HepG2 (cell line): ENCODE measurements around the gene PHF13. TPM values are rescaled to one million over a fixed set of nuclear protein-coding genes. Genes with fewer than 3 reads are reported as not detected.
A peak's percentile ranks its signal among the peaks of the same experiment; 100 is the strongest.

ENCODE experiments used
- ATF4 ChIP-seq, 2 experiments: fragments of 450-650 bp in 1 of 2; sonication (generic) in 1 of 2; formaldehyde crosslinking; IDR thresholded peaks; 2 replicates each; pipeline versions ENCODE4 v1.5.0 to v1.8.0; 2020 to 2022; ENCODE audit warnings: mild to moderate bottlenecking in 1 of 2, missing genetic modification reagents in 1 of 2
- HNRNPLL ChIP-seq: fragments of 200-400 bp; formaldehyde crosslinking; IDR thresholded peaks from 2 replicates; pipeline ENCODE4 v1.6.1; 2017; ENCODE audit warnings: mild to moderate bottlenecking, low read depth, low read length; ENCODE audit not compliant: poor library complexity, severe bottlenecking
- RAD21 ChIP-seq: fragments of 450-650 bp; formaldehyde crosslinking; IDR thresholded peaks from 2 replicates; pipeline ENCODE4 v1.5.0; 2020; ENCODE audit warnings: mild to moderate bottlenecking
- SAP130 ChIP-seq: IDR thresholded peaks from 2 replicates; pipeline ENCODE4 v1.6.1; 2016; ENCODE audit warnings: low read depth
- ZBTB20 ChIP-seq: sonication (generic); formaldehyde crosslinking; IDR thresholded peaks from 2 replicates; pipeline ENCODE4 v1.8.1; 2023; ENCODE audit warnings: missing genetic modification reagents, low read depth, mild to moderate bottlenecking, borderline replicate concordance
- ZNF12 ChIP-seq: sonication (generic); formaldehyde crosslinking; IDR thresholded peaks from 2 replicates; pipeline ENCODE4 v1.5.0; 2020; ENCODE audit warnings: missing genetic modification reagents
- ZNF770 ChIP-seq: sonication (generic); formaldehyde crosslinking; IDR thresholded peaks from 2 replicates; pipeline ENCODE4 v1.5.0; 2020; ENCODE audit warnings: mild to moderate bottlenecking, missing genetic modification reagents
- polyA plus RNA-seq, 8 experiments: library from polyadenylated mRNA; depleted of rRNA in 3 of 8; stranded (reverse) in 7 of 8; unstranded in 1 of 8; fragments of >200 nt; fragmentation: Illumina TruSeq in 4 of 8; extraction: Trizol in 4 of 8; gene quantifications; 2 replicates each; pipeline versions ENCODE4 v1.2.1 to v1.2.3, GENCODE V29; 2011 to 2016; ENCODE audit warnings: low read depth in 4 of 8, missing spikeins in 1 of 8, mixed read lengths in 1 of 8; ENCODE audit not compliant: insufficient read depth in 1 of 8
- total RNA-seq, 5 experiments: library from RNA; depleted of rRNA; stranded (reverse); fragments of >200 nt; fragmentation: Illumina TruSeq; extraction: Trizol; gene quantifications; 2 replicates each; pipeline ENCODE4 v1.2.3, GENCODE V29; 2016; ENCODE audit warnings: low read depth in 1 of 5
- TF ChIP-seq, protein P1 (sequence below): sonication (generic); formaldehyde crosslinking; IDR thresholded peaks from 2 replicates; pipeline ENCODE4 v1.9.0; 2021; ENCODE audit warnings: missing genetic modification reagents, borderline replicate concordance

The PHF13 gene
- total and polyA plus RNA-seq, 2 of the 13 experiments (the other 11 are each of a cell fraction or from before 2014, with no cell fraction given): 4.7 to 7.4 TPM

GRCh38 chr1:6625584-6626149, 12.1 kb downstream of the PHF13 start (continued):
- peak; percentile 16 for TF ChIP-seq HNRNPLL
- peak; percentile 53 for TF ChIP-seq SAP130 (CRISPR knock-in tag)
- TF ChIP-seq ZNF770 (CRISPR knock-in tag): peak; percentile 90
- 0 out of 2 replicates have a peak, but pooled peaks have one; percentile 27 for TF ChIP-seq ZBTB20 (CRISPR knock-in tag)
- TF ChIP-seq, protein P1, sequence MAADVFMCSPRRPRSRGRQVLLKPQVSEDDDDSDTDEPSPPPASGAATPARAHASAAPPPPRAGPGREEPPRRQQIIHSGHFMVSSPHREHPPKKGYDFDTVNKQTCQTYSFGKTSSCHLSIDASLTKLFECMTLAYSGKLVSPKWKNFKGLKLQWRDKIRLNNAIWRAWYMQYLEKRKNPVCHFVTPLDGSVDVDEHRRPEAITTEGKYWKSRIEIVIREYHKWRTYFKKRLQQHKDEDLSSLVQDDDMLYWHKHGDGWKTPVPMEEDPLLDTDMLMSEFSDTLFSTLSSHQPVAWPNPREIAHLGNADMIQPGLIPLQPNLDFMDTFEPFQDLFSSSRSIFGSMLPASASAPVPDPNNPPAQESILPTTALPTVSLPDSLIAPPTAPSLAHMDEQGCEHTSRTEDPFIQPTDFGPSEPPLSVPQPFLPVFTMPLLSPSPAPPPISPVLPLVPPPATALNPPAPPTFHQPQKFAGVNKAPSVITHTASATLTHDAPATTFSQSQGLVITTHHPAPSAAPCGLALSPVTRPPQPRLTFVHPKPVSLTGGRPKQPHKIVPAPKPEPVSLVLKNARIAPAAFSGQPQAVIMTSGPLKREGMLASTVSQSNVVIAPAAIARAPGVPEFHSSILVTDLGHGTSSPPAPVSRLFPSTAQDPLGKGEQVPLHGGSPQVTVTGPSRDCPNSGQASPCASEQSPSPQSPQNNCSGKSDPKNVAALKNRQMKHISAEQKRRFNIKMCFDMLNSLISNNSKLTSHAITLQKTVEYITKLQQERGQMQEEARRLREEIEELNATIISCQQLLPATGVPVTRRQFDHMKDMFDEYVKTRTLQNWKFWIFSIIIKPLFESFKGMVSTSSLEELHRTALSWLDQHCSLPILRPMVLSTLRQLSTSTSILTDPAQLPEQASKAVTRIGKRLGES (CRISPR knock-in tag): no peak
- 0 out of 2 replicates have a peak, but pooled peaks have one; percentile 5 for TF ChIP-seq RAD21 (CRISPR knock-in tag)
- no peak for TF ChIP-seq ATF4 (CRISPR knock-in tag; IDR thresholded peaks at IDR 0.05)
- no peak for TF ChIP-seq ZNF12
